PC-9 (cell line): ENCODE results near the gene PCNX1.

Experiments
- CTCF ChIP-seq: fragments of 200-600 bp; sonication (generic); conservative IDR thresholded peaks from 2 replicates; pipeline ENCODE4 v1.6.1; 2017; ENCODE audit warnings: mixed run types, antibody characterized with exemption, mild to moderate bottlenecking, moderate library complexity
- EZH2 ChIP-seq: fragments of 200-600 bp; sonication (generic); IDR thresholded peaks from 2 replicates; pipeline ENCODE4 v1.8.0; 2017; ENCODE audit warnings: antibody characterized with exemption, low read depth

GRCh38 chr14:71139294-71139946 lies 232.2 kb downstream of the PCNX1 start:
- TF ChIP-seq CTCF: no peak; the same call in 1 of the 2 replicates
- TF ChIP-seq EZH2: no peak
